K562 (cell line): ENCODE data around the gene PGD. TPM values are rescaled to one million over a fixed set of nuclear protein-coding genes. Genes with fewer than 3 reads are reported as not detected.

Experiments
- ATF7 ChIP-seq: fragments of 450-650 bp; IDR thresholded peaks from 2 replicates; pipeline ENCODE4 v1.7.1; 2014; ENCODE audit warnings: mild to moderate bottlenecking, moderate library complexity
- CBX1 ChIP-seq: sonication (generic); IDR thresholded peaks from 2 replicates; pipeline ENCODE4 v1.6.1; 2016; ENCODE audit warnings: antibody characterized with exemption, low read depth, mild to moderate bottlenecking
- EGR1 ChIP-seq: fragments of 450-650 bp; conservative IDR thresholded peaks from 2 replicates; pipeline ENCODE4 v1.6.1; 2017; ENCODE audit warnings: mild to moderate bottlenecking
- LARP7 ChIP-seq: fragments of 450-650 bp; IDR thresholded peaks from 2 replicates; pipeline ENCODE4 v1.6.1; 2016
- MAFK ChIP-seq: IDR thresholded peaks from 2 replicates; pipeline ENCODE4 v1.6.1; 2011; ENCODE audit warnings: low read length, improper control_type of control experiment
- MED1 ChIP-seq: sonication (generic); formaldehyde crosslinking; IDR thresholded peaks from 2 replicates; pipeline ENCODE4 v1.8.1; 2023; ENCODE audit warnings: missing genetic modification reagents, borderline replicate concordance
- MLLT1 ChIP-seq, 2 experiments: fragments of 450-650 bp; IDR thresholded peaks; 2 replicates each; pipeline ENCODE4 v1.6.1; 2016
- NELFE ChIP-seq: IDR thresholded peaks from 2 replicates; pipeline ENCODE4 v1.6.1; 2011; ENCODE audit warnings: mild to moderate bottlenecking; ENCODE audit not compliant: insufficient read depth, insufficient read length
- PHF21A ChIP-seq: fragments of 450-650 bp; IDR thresholded peaks from 2 replicates; pipeline ENCODE4 v1.6.1; 2017; ENCODE audit warnings: low read depth, borderline replicate concordance
- PREB ChIP-seq: sonication (generic); formaldehyde crosslinking; IDR thresholded peaks from 2 replicates; pipeline ENCODE4 v1.8.1; 2023; ENCODE audit warnings: mild to moderate bottlenecking, missing genetic modification reagents
- SREBF2 ChIP-seq: sonication (generic); formaldehyde crosslinking; IDR thresholded peaks from 2 replicates; pipeline ENCODE4 v1.4.0; 2020; ENCODE audit warnings: mild to moderate bottlenecking, missing genetic modification reagents
- TCF15 ChIP-seq: fragments of 250-450 bp; sonication (Bioruptor Pico); IDR thresholded peaks from 2 replicates; pipeline ENCODE4 v1.8.0; 2022; ENCODE audit warnings: moderate library complexity, mild to moderate bottlenecking, inconsistent platforms
- ZNF212 ChIP-seq: fragments of 450-650 bp; formaldehyde crosslinking; IDR thresholded peaks from 2 replicates; pipeline ENCODE4 v1.4.0; 2020; ENCODE audit warnings: mild to moderate bottlenecking
- ZNF239 ChIP-seq: fragments of 250-450 bp; sonication (Bioruptor Pico); IDR thresholded peaks from 2 replicates; pipeline ENCODE4 v1.4.0; 2020; ENCODE audit warnings: mild to moderate bottlenecking
- ZNF282 ChIP-seq: sonication (generic); formaldehyde crosslinking; IDR thresholded peaks from 2 replicates; pipeline ENCODE4 v1.8.1; 2023; ENCODE audit warnings: missing genetic modification reagents
- ZNF316 ChIP-seq: fragments of 450-650 bp; IDR thresholded peaks from 2 replicates; pipeline ENCODE4 v1.6.1; 2016
- ZNF354B ChIP-seq: fragments of 250-450 bp; sonication (Bioruptor Pico); IDR thresholded peaks from 2 replicates; pipeline ENCODE4 v1.4.0; 2020
- polyA plus RNA-seq, 8 experiments: library from polyadenylated mRNA; depleted of rRNA in 4 of 8; stranded (reverse) in 5 of 8; unstranded in 3 of 8; fragments of >200 nt; fragmentation: Nextera tagmentation in 2 of 8; fragmentation: Illumina TruSeq in 1 of 8; extraction: Ambion mirVana in 2 of 8; extraction: Trizol in 1 of 8; gene quantifications; 2 replicates each; pipeline versions ENCODE4 v1.2.1 to v1.2.3, GENCODE V29; 2011 to 2014; ENCODE audit warnings: inconsistent platforms in 1 of 8, missing spikeins in 1 of 8
- total RNA-seq, 7 experiments: library from RNA; depleted of rRNA in 6 of 7; stranded (reverse); fragments of >200 nt in 6 of 7; fragmentation: Illumina TruSeq in 2 of 7; extraction: Trizol in 2 of 7; gene quantifications; 2 replicates each; pipeline versions ENCODE4 v1.2.1 to v1.2.3, GENCODE V29; 2011 to 2021; ENCODE audit warnings: low replicate concordance in 1 of 7

The PGD gene
- total and polyA plus RNA-seq, 9 of the 15 experiments (the other 6 are each of a cell fraction or from before 2014, with no cell fraction given), result 177 to 542 (median 270) TPM

GRCh38 chr1:10387677-10388386 lies 11.0 kb upstream of the PGD start (continued):
- peak in 1 of 2 experiments; percentile 99; a peak in 2 of 4 replicates for TF ChIP-seq MLLT1 (IDR thresholded peaks at IDR 0.05)
- TF ChIP-seq ATF7, result peak; percentile 30; the same call in 1 of the 2 replicates
- TF ChIP-seq ZNF354B, result no peak
- peak; percentile 87; the same call in 1 of the 2 replicates for TF ChIP-seq PHF21A
- TF ChIP-seq ZNF282 (CRISPR knock-in tag), result no peak
- TF ChIP-seq NELFE, result no peak
- TF ChIP-seq EGR1, result no peak
- no peak for TF ChIP-seq CBX1
- no peak for TF ChIP-seq ZNF212 (CRISPR knock-in tag)
- no peak for TF ChIP-seq TCF15
- TF ChIP-seq MAFK, result peak; percentile 95
- no peak for TF ChIP-seq LARP7
- no peak for TF ChIP-seq ZNF239
- TF ChIP-seq PREB (CRISPR knock-in tag), result no peak
- no peak for TF ChIP-seq SREBF2 (CRISPR knock-in tag)
- TF ChIP-seq MED1 (CRISPR knock-in tag), result no peak
- peak; percentile 99 for TF ChIP-seq ZNF316
